Activated CD8-positive, alpha-beta memory T cell treated with anti-CD3 and anti-CD28 coated beads, Interleukin-2, amount 50 U/mL, for 4 hours (primary cell): ENCODE data around the gene IL24.

Source experiments
- DNase-seq: peaks from one replicate; pipeline ENCODE4 v3.0.0-alpha.2; 2020

IL24 gene

GRCh38 chr1:206882555-206882954 lies 14.7 kb upstream of the IL24 start:
- no peak for DNase-seq

- DNase-seq: no peak
Measured at GRCh38 chr1:206883160-206883559, 14.1 kb upstream of the IL24 start.

GRCh38 chr1:206883876-206884275 lies 13.4 kb upstream of the IL24 start:
- no peak for DNase-seq

- DNase-seq: no peak
Measured at GRCh38 chr1:206885341-206886060, 11.7 kb upstream of the IL24 start.

- DNase-seq: no peak
Measured at GRCh38 chr1:206886831-206887230, 10.4 kb upstream of the IL24 start.

GRCh38 chr1:206887701-206888100 lies 9.5 kb upstream of the IL24 start:
- DNase-seq: no peak

GRCh38 chr1:206890125-206891060 lies 6.8 kb upstream of the IL24 start:
- no peak for DNase-seq

- no peak for DNase-seq
Measured at GRCh38 chr1:206891412-206891811, 5.8 kb upstream of the IL24 start.

GRCh38 chr1:206892351-206892984 lies 4.8 kb upstream of the IL24 start:
- no peak for DNase-seq

GRCh38 chr1:206893380-206893779 lies 3.9 kb upstream of the IL24 start:
- DNase-seq: no peak

- no peak for DNase-seq
Measured at GRCh38 chr1:206895325-206895724, 1.9 kb upstream of the IL24 start.

GRCh38 chr1:206895837-206896242 lies 1.4 kb upstream of the IL24 start:
- DNase-seq: no peak

- DNase-seq: no peak
Measured at GRCh38 chr1:206896261-206896660, 982 bp upstream of the IL24 start.

GRCh38 chr1:206898089-206898914 lies 1.1 kb downstream of the IL24 start:
- DNase-seq: no peak

GRCh38 chr1:206898915-206899431 lies 1.7 kb downstream of the IL24 start:
- DNase-seq: no peak

GRCh38 chr1:206899717-206900116 lies 2.5 kb downstream of the IL24 start:
- DNase-seq: no peak

GRCh38 chr1:206900149-206900548 lies 2.9 kb downstream of the IL24 start:
- DNase-seq: no peak

- DNase-seq: no peak
Measured at GRCh38 chr1:206901944-206902343, 4.7 kb downstream of the IL24 start.

- DNase-seq: no peak
Measured at GRCh38 chr1:206902702-206903101, 5.5 kb downstream of the IL24 start.

- no peak for DNase-seq
Measured at GRCh38 chr1:206903687-206904086, 6.4 kb downstream of the IL24 start.

- no peak for DNase-seq
Measured at GRCh38 chr1:206904423-206905142, 7.3 kb downstream of the IL24 start.
